Embryonic facial prominence (tissue), 1 donor: ENCODE measurements around the gene UTP3.
"Not testable (repeated sequence)": the region's sequence is repeated elsewhere in the genome, so short reads cannot be mapped to it uniquely, and the experiment has no call there.

Experiments
- DNase-seq: peaks from one replicate; pipeline ENCODE4 v3.0.0-alpha.2; 2016; ENCODE audit errors: extremely low spot score

Gene UTP3

GRCh38 chr4:70687392-70687791, 940 bp upstream of the UTP3 start:
- no peak for DNase-seq

GRCh38 chr4:70688795-70689231, 481 bp downstream of the UTP3 start:
- DNase-seq: no peak

GRCh38 chr4:70691661-70692060, 3.3 kb downstream of the UTP3 start:
- DNase-seq: no peak

GRCh38 chr4:70694633-70695032, 6.3 kb downstream of the UTP3 start:
- DNase-seq: not testable (repeated sequence)

- not testable (repeated sequence) for DNase-seq
These were observed 10.1 kb downstream of the UTP3 start for GRCh38 chr4:70698435-70698834.

- DNase-seq: no peak
These were observed 12.4 kb downstream of the UTP3 start for GRCh38 chr4:70700712-70701111.

- DNase-seq: no peak
These were observed 12.9 kb downstream of the UTP3 start for GRCh38 chr4:70701271-70701670.

GRCh38 chr4:70702592-70702991, 14.3 kb downstream of the UTP3 start:
- DNase-seq: not testable (repeated sequence)

- DNase-seq: no peak
These were observed 15.4 kb downstream of the UTP3 start for GRCh38 chr4:70703619-70704214.

- DNase-seq: peak; percentile 48
These were observed 16.0 kb downstream of the UTP3 start for GRCh38 chr4:70704215-70704930.

GRCh38 chr4:70704931-70705182, 16.5 kb downstream of the UTP3 start:
- no peak for DNase-seq

GRCh38 chr4:70705183-70706043, 17.1 kb downstream of the UTP3 start:
- DNase-seq: no peak

- no peak for DNase-seq
These were observed 17.7 kb downstream of the UTP3 start for GRCh38 chr4:70706044-70706461.

- DNase-seq: no peak
These were observed 18.2 kb downstream of the UTP3 start for GRCh38 chr4:70706516-70706915.

- DNase-seq: no peak
These were observed 21.4 kb downstream of the UTP3 start for GRCh38 chr4:70709611-70710205.

GRCh38 chr4:70711599-70711998, 23.3 kb downstream of the UTP3 start:
- no peak for DNase-seq

- DNase-seq: no peak
These were observed 23.8 kb downstream of the UTP3 start for GRCh38 chr4:70712150-70712549.

GRCh38 chr4:70712604-70713452, 24.5 kb downstream of the UTP3 start:
- no peak for DNase-seq

GRCh38 chr4:70713453-70714078, 25.2 kb downstream of the UTP3 start:
- no peak for DNase-seq

GRCh38 chr4:70714079-70714887, 26.0 kb downstream of the UTP3 start:
- no peak for DNase-seq
